HepG2 (cell line): ENCODE measurements around the gene FGF1. TPM values are rescaled to one million over a fixed set of nuclear protein-coding genes. Genes with fewer than 3 reads are reported as not detected.

Experiments used
- ATAC-seq: fragments of 200-7000 bp; cut with Tn5 transposase; 3 replicates; pipeline ENCODE4 v1.9.1; 2020; ENCODE audit warnings: mild to moderate bottlenecking, moderate library complexity
- BruUV-seq: library from RNA; stranded (reverse); fragments of 400-500 nt; replicated peaks from 2 replicates; lab custom pipeline; 2021; lab: Mats Ljungman, UMichigan
- CTCF ChIA-PET: fragments of 300-600 bp; formaldehyde crosslinking; extraction: SDS; loops from one replicate; lab custom pipeline; 2021; ENCODE audit warnings: low total read pairs, inconsistent platforms, low intra/inter-chr PET ratio; lab: Yijun Ruan, JAX
- POLR2A ChIA-PET: fragments of 350-600 bp; sonication (Branson Sonifier 250); formaldehyde crosslinking; loops from one replicate; lab custom pipeline; 2020; ENCODE audit warnings: antibody characterized with exemption, inconsistent platforms; lab: Yijun Ruan, JAX
- DNase-seq: peaks from one replicate; pipeline ENCODE4 v3.0.0-alpha.2; 2015; ENCODE audit warnings: low spot score
- FAIRE-seq: peaks from 3 replicates; lab custom pipeline; 2011; peaks lifted over from hg19 to GRCh38; lab: Jason Lieb, UNC
- H2AFZ ChIP-seq: one replicate; pipeline ENCODE4 v1.6.1; 2011; ENCODE audit warnings: low read length, inconsistent platforms
- H3K27ac ChIP-seq: fragments of 300-600 bp; 3 replicates; pipeline ENCODE4 v1.8.0; 2011; ENCODE audit warnings: mixed run types, mild to moderate bottlenecking, mixed read lengths, low read length, inconsistent platforms; ENCODE audit not compliant: insufficient read depth; ENCODE audit errors: extremely low read length
- H3K27me3 ChIP-seq, 2 experiments: fragments of 200-600 bp in 1 of 2; 2 replicates in 1 of 2; 3 replicates in 1 of 2; pipeline versions ENCODE4 v1.6.0 to v1.8.0; 2011; ENCODE audit warnings: low read length in 2 of 2, mild to moderate bottlenecking in 2 of 2, moderate library complexity in 2 of 2, inconsistent platforms in 1 of 2; ENCODE audit not compliant: insufficient read depth in 2 of 2, control insufficient read depth in 1 of 2
- H3K36me3 ChIP-seq, 2 experiments: fragments of 200-600 bp in 1 of 2; replicated peaks in 1 of 2; 2 replicates in 1 of 2; 3 replicates in 1 of 2; pipeline versions ENCODE4 v1.5.1 to v1.8.0; 2011; ENCODE audit warnings: low read length in 2 of 2, inconsistent platforms in 1 of 2; ENCODE audit not compliant: insufficient read depth in 2 of 2, control insufficient read depth in 1 of 2
- H3K4me1 ChIP-seq: 2 replicates; pipeline ENCODE4 v1.5.1; 2012; ENCODE audit warnings: low read length, inconsistent platforms; ENCODE audit not compliant: insufficient read depth
- H3K4me2 ChIP-seq: 2 replicates; pipeline ENCODE4 v1.6.0; 2011; ENCODE audit warnings: low read depth, low read length, inconsistent platforms
- H3K4me3 ChIP-seq, 3 experiments: fragments of 200-600 bp in 1 of 3; sonication (generic), shearing (Covaris generic) in 1 of 3; replicated peaks in 1 of 3; 2 replicates each; pipeline ENCODE4 v1.5.1; 2011 to 2016; ENCODE audit warnings: low read length in 3 of 3, inconsistent platforms in 2 of 3, low read depth in 2 of 3, mild to moderate bottlenecking in 2 of 3, control low read depth in 1 of 3, mixed read lengths in 1 of 3; ENCODE audit not compliant: insufficient read depth in 1 of 3
- H3K79me2 ChIP-seq: one replicate; pipeline ENCODE4 v1.6.1; 2011; ENCODE audit warnings: low read length, inconsistent platforms; ENCODE audit not compliant: insufficient read depth
- H3K9ac ChIP-seq: 2 replicates; pipeline ENCODE4 v1.6.0; 2011; ENCODE audit warnings: mild to moderate bottlenecking, low read depth, low read length, inconsistent platforms; ENCODE audit not compliant: insufficient read depth
- H3K9me3 ChIP-seq: 2 replicates; pipeline ENCODE4 v1.5.1; 2012; ENCODE audit warnings: mild to moderate bottlenecking, low read length
- H4K20me1 ChIP-seq: 2 replicates; pipeline ENCODE4 v1.6.0; 2011; ENCODE audit warnings: inconsistent platforms, mild to moderate bottlenecking, low read length, moderate library complexity; ENCODE audit not compliant: insufficient read depth
- ATF7-NPFF ChIP-seq: sonication (generic); formaldehyde crosslinking; IDR thresholded peaks from 2 replicates; pipeline ENCODE4 v1.8.1; 2023; ENCODE audit warnings: mild to moderate bottlenecking, low read depth, missing genetic modification reagents, moderate library complexity
- KDM1A ChIP-seq: IDR thresholded peaks from 2 replicates; pipeline ENCODE4 v1.6.1; 2016; ENCODE audit warnings: missing compliant biosample characterization
- NR2F2 ChIP-seq: IDR thresholded peaks from 2 replicates; pipeline ENCODE4 v1.6.1; 2012; ENCODE audit warnings: low read depth, inconsistent platforms, borderline replicate concordance
- SALL1 ChIP-seq: sonication (generic); formaldehyde crosslinking; IDR thresholded peaks from 2 replicates; pipeline ENCODE4 v1.8.0; 2022; ENCODE audit warnings: mild to moderate bottlenecking, missing genetic modification reagents
- ZNF484 ChIP-seq: sonication (generic); formaldehyde crosslinking; IDR thresholded peaks from 2 replicates; pipeline ENCODE4 v1.5.1; 2020; ENCODE audit warnings: mild to moderate bottlenecking, low read depth, missing genetic modification reagents, borderline replicate concordance
- ZNF766 ChIP-seq: sonication (generic); formaldehyde crosslinking; IDR thresholded peaks from 2 replicates; pipeline ENCODE4 v1.5.0; 2020; ENCODE audit warnings: missing genetic modification reagents, borderline replicate concordance
- WGBS: methylation state at CpG from one replicate; pipeline ENCODE4 v1.1.6; 2017; ENCODE audit warnings: low lambda C conversion rate; 5-methylcytosine and 5-hydroxymethylcytosine counted together
- in situ Hi-C: cut with HindIII; loops from 2 replicates; pipeline ENCODE4 v1.10.0; 2017; ENCODE audit warnings: low pct_unique_long_range_greater_than_20kb; ENCODE audit not compliant: extremely low pct_ligation_motif_present
- intact Hi-C: fragments of 100-400 bp; cut with micrococcal nuclease; formaldehyde crosslinking; loops from one replicate; pipeline ENCODE4 v1.10.0; 2022; ENCODE audit not compliant: unreplicated experiment
- polyA plus RNA-seq, 8 experiments: library from polyadenylated mRNA; depleted of rRNA in 3 of 8; stranded (reverse) in 7 of 8; unstranded in 1 of 8; fragments of >200 nt; fragmentation: Illumina TruSeq in 4 of 8; extraction: Trizol in 4 of 8; gene quantifications; 2 replicates each; pipeline versions ENCODE4 v1.2.1 to v1.2.3, GENCODE V29; 2011 to 2016; ENCODE audit warnings: low read depth in 4 of 8, missing spikeins in 1 of 8, mixed read lengths in 1 of 8; ENCODE audit not compliant: insufficient read depth in 1 of 8
- total RNA-seq, 5 experiments: library from RNA; depleted of rRNA; stranded (reverse); fragments of >200 nt; fragmentation: Illumina TruSeq; extraction: Trizol; gene quantifications; 2 replicates each; pipeline ENCODE4 v1.2.3, GENCODE V29; 2016; ENCODE audit warnings: low read depth in 1 of 5
- TF ChIP-seq, protein P1 (sequence below): sonication (generic); formaldehyde crosslinking; IDR thresholded peaks from 2 replicates; pipeline ENCODE4 v1.4.0; 2020; ENCODE audit warnings: missing genetic modification reagents
- TF ChIP-seq, protein P2 (sequence below): sonication (generic); formaldehyde crosslinking; IDR thresholded peaks from 2 replicates; pipeline ENCODE4 v1.4.0; 2020; ENCODE audit warnings: missing genetic modification reagents, mild to moderate bottlenecking, borderline replicate concordance
- TF ChIP-seq, protein P3 (sequence below): sonication (generic); formaldehyde crosslinking; IDR thresholded peaks from 2 replicates; pipeline ENCODE4 v1.5.1; 2020; ENCODE audit warnings: missing genetic modification reagents, mild to moderate bottlenecking, borderline replicate concordance
- TF ChIP-seq, protein P4 (sequence below): sonication (generic); formaldehyde crosslinking; conservative IDR thresholded peaks from 2 replicates; pipeline ENCODE4 v1.4.0; 2020; ENCODE audit warnings: missing genetic modification reagents

FGF1 gene
- total and polyA plus RNA-seq, 2 of the 13 experiments (the other 11 are each of a cell fraction or from before 2014, with no cell fraction given), result not detected

DNA sequence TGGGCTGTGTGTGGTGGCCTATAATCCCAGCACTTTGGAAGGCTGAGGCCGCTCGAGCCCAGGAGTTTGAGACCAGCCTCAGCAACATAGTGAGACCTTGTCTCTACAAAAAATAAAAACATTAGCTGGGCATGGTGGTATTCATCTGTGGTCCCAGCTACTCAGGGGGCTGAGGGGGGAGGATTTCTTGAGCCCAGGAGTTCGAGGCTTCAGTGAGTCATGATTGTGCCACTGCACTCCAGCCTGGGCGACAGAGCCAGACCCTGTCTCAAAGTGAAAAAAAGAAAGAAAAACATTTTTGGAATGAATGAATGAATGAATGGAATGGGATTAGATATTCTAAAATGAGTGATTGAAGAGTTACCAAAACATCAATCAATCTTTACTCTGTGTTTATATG is 85.8 kb downstream of the FGF1 start:
- WGBS, result 72% methylated on average over 4 of the region's 4 CpGs
- DNase-seq (no peak), FAIRE-seq (no peak), ATAC-seq (no peak)
- in situ Hi-C loops (no loop called here), intact Hi-C loops (no loop called here)
- ChIA-PET POLR2A (no interaction called here), CTCF (no interaction called here)
- TF ChIP-seq, protein P1, sequence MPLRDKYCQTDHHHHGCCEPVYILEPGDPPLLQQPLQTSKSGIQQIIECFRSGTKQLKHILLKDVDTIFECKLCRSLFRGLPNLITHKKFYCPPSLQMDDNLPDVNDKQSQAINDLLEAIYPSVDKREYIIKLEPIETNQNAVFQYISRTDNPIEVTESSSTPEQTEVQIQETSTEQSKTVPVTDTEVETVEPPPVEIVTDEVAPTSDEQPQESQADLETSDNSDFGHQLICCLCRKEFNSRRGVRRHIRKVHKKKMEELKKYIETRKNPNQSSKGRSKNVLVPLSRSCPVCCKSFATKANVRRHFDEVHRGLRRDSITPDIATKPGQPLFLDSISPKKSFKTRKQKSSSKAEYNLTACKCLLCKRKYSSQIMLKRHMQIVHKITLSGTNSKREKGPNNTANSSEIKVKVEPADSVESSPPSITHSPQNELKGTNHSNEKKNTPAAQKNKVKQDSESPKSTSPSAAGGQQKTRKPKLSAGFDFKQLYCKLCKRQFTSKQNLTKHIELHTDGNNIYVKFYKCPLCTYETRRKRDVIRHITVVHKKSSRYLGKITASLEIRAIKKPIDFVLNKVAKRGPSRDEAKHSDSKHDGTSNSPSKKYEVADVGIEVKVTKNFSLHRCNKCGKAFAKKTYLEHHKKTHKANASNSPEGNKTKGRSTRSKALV (CRISPR knock-in tag), result no peak
- TF ChIP-seq ZNF766 (no peak), ATF7-NPFF (CRISPR knock-in tag) (no peak), SALL1 (CRISPR knock-in tag) (no peak), ZNF484 (CRISPR knock-in tag) (no peak), KDM1A (no peak), NR2F2 (no peak)
- TF ChIP-seq, protein P2, sequence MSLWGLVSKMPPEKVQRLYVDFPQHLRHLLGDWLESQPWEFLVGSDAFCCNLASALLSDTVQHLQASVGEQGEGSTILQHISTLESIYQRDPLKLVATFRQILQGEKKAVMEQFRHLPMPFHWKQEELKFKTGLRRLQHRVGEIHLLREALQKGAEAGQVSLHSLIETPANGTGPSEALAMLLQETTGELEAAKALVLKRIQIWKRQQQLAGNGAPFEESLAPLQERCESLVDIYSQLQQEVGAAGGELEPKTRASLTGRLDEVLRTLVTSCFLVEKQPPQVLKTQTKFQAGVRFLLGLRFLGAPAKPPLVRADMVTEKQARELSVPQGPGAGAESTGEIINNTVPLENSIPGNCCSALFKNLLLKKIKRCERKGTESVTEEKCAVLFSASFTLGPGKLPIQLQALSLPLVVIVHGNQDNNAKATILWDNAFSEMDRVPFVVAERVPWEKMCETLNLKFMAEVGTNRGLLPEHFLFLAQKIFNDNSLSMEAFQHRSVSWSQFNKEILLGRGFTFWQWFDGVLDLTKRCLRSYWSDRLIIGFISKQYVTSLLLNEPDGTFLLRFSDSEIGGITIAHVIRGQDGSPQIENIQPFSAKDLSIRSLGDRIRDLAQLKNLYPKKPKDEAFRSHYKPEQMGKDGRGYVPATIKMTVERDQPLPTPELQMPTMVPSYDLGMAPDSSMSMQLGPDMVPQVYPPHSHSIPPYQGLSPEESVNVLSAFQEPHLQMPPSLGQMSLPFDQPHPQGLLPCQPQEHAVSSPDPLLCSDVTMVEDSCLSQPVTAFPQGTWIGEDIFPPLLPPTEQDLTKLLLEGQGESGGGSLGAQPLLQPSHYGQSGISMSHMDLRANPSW, result no peak
- TF ChIP-seq, protein P3, sequence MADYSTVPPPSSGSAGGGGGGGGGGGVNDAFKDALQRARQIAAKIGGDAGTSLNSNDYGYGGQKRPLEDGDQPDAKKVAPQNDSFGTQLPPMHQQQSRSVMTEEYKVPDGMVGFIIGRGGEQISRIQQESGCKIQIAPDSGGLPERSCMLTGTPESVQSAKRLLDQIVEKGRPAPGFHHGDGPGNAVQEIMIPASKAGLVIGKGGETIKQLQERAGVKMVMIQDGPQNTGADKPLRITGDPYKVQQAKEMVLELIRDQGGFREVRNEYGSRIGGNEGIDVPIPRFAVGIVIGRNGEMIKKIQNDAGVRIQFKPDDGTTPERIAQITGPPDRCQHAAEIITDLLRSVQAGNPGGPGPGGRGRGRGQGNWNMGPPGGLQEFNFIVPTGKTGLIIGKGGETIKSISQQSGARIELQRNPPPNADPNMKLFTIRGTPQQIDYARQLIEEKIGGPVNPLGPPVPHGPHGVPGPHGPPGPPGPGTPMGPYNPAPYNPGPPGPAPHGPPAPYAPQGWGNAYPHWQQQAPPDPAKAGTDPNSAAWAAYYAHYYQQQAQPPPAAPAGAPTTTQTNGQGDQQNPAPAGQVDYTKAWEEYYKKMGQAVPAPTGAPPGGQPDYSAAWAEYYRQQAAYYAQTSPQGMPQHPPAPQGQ (CRISPR knock-in tag), result no peak
- TF ChIP-seq, protein P4, sequence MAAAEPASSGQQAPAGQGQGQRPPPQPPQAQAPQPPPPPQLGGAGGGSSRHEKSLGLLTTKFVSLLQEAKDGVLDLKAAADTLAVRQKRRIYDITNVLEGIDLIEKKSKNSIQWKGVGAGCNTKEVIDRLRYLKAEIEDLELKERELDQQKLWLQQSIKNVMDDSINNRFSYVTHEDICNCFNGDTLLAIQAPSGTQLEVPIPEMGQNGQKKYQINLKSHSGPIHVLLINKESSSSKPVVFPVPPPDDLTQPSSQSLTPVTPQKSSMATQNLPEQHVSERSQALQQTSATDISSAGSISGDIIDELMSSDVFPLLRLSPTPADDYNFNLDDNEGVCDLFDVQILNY, result no peak
- Histone ChIP-seq H3K27ac (no peak overlapping the region), H3K4me2 (peak overlapping the region; percentile 49), H3K79me2 (no peaks in the 10 kb centered on the region), H3K4me1 (peaks cover 17% of the 10 kb centered on the region), H3K4me3 (0 out of 6 replicates have a peak overlapping the region, but pooled peaks of 1 of the 3 experiments have one; percentile 6), H3K9me3 (no peaks in the 10 kb centered on the region), H3K36me3 (no peaks in the 10 kb centered on the region), H2AFZ (no peak overlapping the region), H3K27me3 (no peaks in the 10 kb centered on the region), H4K20me1 (no peaks in the 10 kb centered on the region), H3K9ac (no peak overlapping the region)
- no TSS peak for BruUV-seq
